Measurements from ENCODE around the gene STK39.
"Not testable (repeated sequence)": the region's sequence is repeated elsewhere in the genome, so short reads cannot be mapped to it uniquely, and the experiment has no call there.

Gene STK39

GRCh38 chr2:168138374-168138773, 109.0 kb downstream of the STK39 start:
- Histone ChIP-seq H3K4me3 (ENCODE audit: low read depth in 1 of 2, low read length in 2 of 2) (no peak overlapping the region), H3K36me3 (ENCODE audit: control insufficient read depth in 1 of 2, insufficient read depth in 2 of 2, low read length in 2 of 2) (peaks cover 0 to 14% of the 10 kb centered on the region in 2 donors), H3K4me1 (ENCODE audit: control insufficient read depth in 1 of 2, insufficient read depth in 2 of 2, low read length in 2 of 2) (no peaks in the 10 kb centered on the region), H3K27me3 (ENCODE audit: low read depth, low read length) (no peaks in the 10 kb centered on the region), H3K9me3 (ENCODE audit: control insufficient read depth in 1 of 2, low read length in 2 of 2) (no peaks in the 10 kb centered on the region), H3K27ac (ENCODE audit: low read length) (no peak overlapping the region)

- Histone ChIP-seq H3K36me3 (ENCODE audit: control insufficient read depth in 1 of 2, insufficient read depth in 2 of 2, low read length in 2 of 2) (peaks cover 0 to 14% of the 10 kb centered on the region in 2 donors), H3K4me3 (ENCODE audit: low read depth in 1 of 2, low read length in 2 of 2) (no peak overlapping the region), H3K9me3 (ENCODE audit: control insufficient read depth in 1 of 2, low read length in 2 of 2) (no peaks in the 10 kb centered on the region), H3K27me3 (ENCODE audit: low read depth, low read length) (no peaks in the 10 kb centered on the region), H3K27ac (ENCODE audit: low read length) (peak overlapping the region; percentile 21), H3K4me1 (ENCODE audit: control insufficient read depth in 1 of 2, insufficient read depth in 2 of 2, low read length in 2 of 2) (no peaks in the 10 kb centered on the region)
These were observed 109.8 kb downstream of the STK39 start for GRCh38 chr2:168137510-168138180.

- Histone ChIP-seq H3K27me3 (ENCODE audit: low read depth, low read length) (no peaks in the 10 kb centered on the region), H3K4me3 (ENCODE audit: low read depth in 1 of 2, low read length in 2 of 2) (no peak overlapping the region), H3K36me3 (ENCODE audit: control insufficient read depth in 1 of 2, insufficient read depth in 2 of 2, low read length in 2 of 2) (peaks cover 0 to 14% of the 10 kb centered on the region in 2 donors), H3K4me1 (ENCODE audit: control insufficient read depth in 1 of 2, insufficient read depth in 2 of 2, low read length in 2 of 2) (no peaks in the 10 kb centered on the region), H3K9me3 (ENCODE audit: control insufficient read depth in 1 of 2, low read length in 2 of 2) (no peaks in the 10 kb centered on the region), H3K27ac (ENCODE audit: low read length) (no peak overlapping the region)
These were observed 110.9 kb downstream of the STK39 start for GRCh38 chr2:168136392-168136977.

GRCh38 chr2:168135630-168136029, 111.8 kb downstream of the STK39 start:
- Histone ChIP-seq H3K4me3 (ENCODE audit: low read depth in 1 of 2, low read length in 2 of 2) (no peak overlapping the region), H3K4me1 (ENCODE audit: control insufficient read depth in 1 of 2, insufficient read depth in 2 of 2, low read length in 2 of 2) (peaks cover 0 to 2% of the 10 kb centered on the region in 2 donors), H3K9me3 (ENCODE audit: control insufficient read depth in 1 of 2, low read length in 2 of 2) (no peaks in the 10 kb centered on the region), H3K27ac (ENCODE audit: low read length) (no peak overlapping the region), H3K27me3 (ENCODE audit: low read depth, low read length) (no peaks in the 10 kb centered on the region), H3K36me3 (ENCODE audit: control insufficient read depth in 1 of 2, insufficient read depth in 2 of 2, low read length in 2 of 2) (peaks cover 0 to 14% of the 10 kb centered on the region in 2 donors)

GRCh38 chr2:168135121-168135520, 112.3 kb downstream of the STK39 start:
- H3K4me3 ChIP-seq (ENCODE audit: low read depth in 1 of 2, low read length in 2 of 2): no peak overlapping the region
- no peak overlapping the region for H3K27ac ChIP-seq (ENCODE audit: low read length)
- H3K4me1 ChIP-seq (ENCODE audit: control insufficient read depth in 1 of 2, insufficient read depth in 2 of 2, low read length in 2 of 2): peaks cover 0 to 5% of the 10 kb centered on the region in 2 donors
- peaks cover 0 to 13% of the 10 kb centered on the region in 2 donors for H3K36me3 ChIP-seq (ENCODE audit: control insufficient read depth in 1 of 2, insufficient read depth in 2 of 2, low read length in 2 of 2)
- no peaks in the 10 kb centered on the region for H3K9me3 ChIP-seq (ENCODE audit: control insufficient read depth in 1 of 2, low read length in 2 of 2)
- no peaks in the 10 kb centered on the region for H3K27me3 ChIP-seq (ENCODE audit: low read depth, low read length)

GRCh38 chr2:168134485-168134884, 112.9 kb downstream of the STK39 start:
- no peak overlapping the region for H3K27ac ChIP-seq (ENCODE audit: low read length)

GRCh38 chr2:168132389-168132788, 115.0 kb downstream of the STK39 start:
- no peak overlapping the region for H3K27ac ChIP-seq (ENCODE audit: low read length)

More at GRCh38 chr2:168134485-168134884, 112.9 kb downstream of the STK39 start:
- H3K9me3 ChIP-seq (ENCODE audit: control insufficient read depth in 1 of 2, low read length in 2 of 2): no peaks in the 10 kb centered on the region
- no peak overlapping the region for H3K4me3 ChIP-seq (ENCODE audit: low read depth in 1 of 2, low read length in 2 of 2)
- H3K36me3 ChIP-seq (ENCODE audit: control insufficient read depth in 1 of 2, insufficient read depth in 2 of 2, low read length in 2 of 2): peaks cover 0 to 7% of the 10 kb centered on the region in 2 donors
- peaks cover 0 to 5% of the 10 kb centered on the region in 2 donors for H3K4me1 ChIP-seq (ENCODE audit: control insufficient read depth in 1 of 2, insufficient read depth in 2 of 2, low read length in 2 of 2)
- H3K27me3 ChIP-seq (ENCODE audit: low read depth, low read length): no peaks in the 10 kb centered on the region

GRCh38 chr2:168130346-168130745, 117.0 kb downstream of the STK39 start:
- H3K36me3 ChIP-seq (ENCODE audit: control insufficient read depth in 1 of 2, insufficient read depth in 2 of 2, low read length in 2 of 2): peaks cover 7 to 19% of the 10 kb centered on the region in 2 donors
- H3K27ac ChIP-seq (ENCODE audit: low read length): no peak overlapping the region
- no peaks in the 10 kb centered on the region for H3K9me3 ChIP-seq (ENCODE audit: control insufficient read depth in 1 of 2, low read length in 2 of 2)
- peaks cover 0 to 5% of the 10 kb centered on the region in 2 donors for H3K4me1 ChIP-seq (ENCODE audit: control insufficient read depth in 1 of 2, insufficient read depth in 2 of 2, low read length in 2 of 2)
- H3K4me3 ChIP-seq (ENCODE audit: low read depth in 1 of 2, low read length in 2 of 2): no peak overlapping the region
- H3K27me3 ChIP-seq (ENCODE audit: low read depth, low read length): no peaks in the 10 kb centered on the region

More at GRCh38 chr2:168132389-168132788, 115.0 kb downstream of the STK39 start:
- Histone ChIP-seq H3K9me3 (ENCODE audit: control insufficient read depth in 1 of 2, low read length in 2 of 2) (no peaks in the 10 kb centered on the region), H3K36me3 (ENCODE audit: control insufficient read depth in 1 of 2, insufficient read depth in 2 of 2, low read length in 2 of 2) (peaks cover 0 to 8% of the 10 kb centered on the region in 2 donors), H3K27me3 (ENCODE audit: low read depth, low read length) (no peaks in the 10 kb centered on the region), H3K4me3 (ENCODE audit: low read depth in 1 of 2, low read length in 2 of 2) (no peak overlapping the region), H3K4me1 (ENCODE audit: control insufficient read depth in 1 of 2, insufficient read depth in 2 of 2, low read length in 2 of 2) (peaks cover 0 to 5% of the 10 kb centered on the region in 2 donors)

GRCh38 chr2:168127371-168127770, 120.0 kb downstream of the STK39 start:
- Histone ChIP-seq H3K9me3 (ENCODE audit: control insufficient read depth in 1 of 2, low read length in 2 of 2) (no peaks in the 10 kb centered on the region), H3K4me3 (ENCODE audit: low read depth in 1 of 2, low read length in 2 of 2) (no peak overlapping the region), H3K36me3 (ENCODE audit: control insufficient read depth in 1 of 2, insufficient read depth in 2 of 2, low read length in 2 of 2) (peaks cover 11 to 19% of the 10 kb centered on the region in 2 donors), H3K27ac (ENCODE audit: low read length) (no peak overlapping the region), H3K27me3 (ENCODE audit: low read depth, low read length) (no peaks in the 10 kb centered on the region), H3K4me1 (ENCODE audit: control insufficient read depth in 1 of 2, insufficient read depth in 2 of 2, low read length in 2 of 2) (peaks cover 0 to 5% of the 10 kb centered on the region in 2 donors)

- not testable (repeated sequence) for H3K4me3 ChIP-seq (ENCODE audit: low read depth in 1 of 2, low read length in 2 of 2); H3K9me3 ChIP-seq (ENCODE audit: control insufficient read depth in 1 of 2, low read length in 2 of 2); H3K4me1 ChIP-seq (ENCODE audit: control insufficient read depth in 1 of 2, insufficient read depth in 2 of 2, low read length in 2 of 2); H3K27ac ChIP-seq (ENCODE audit: low read length); H3K27me3 ChIP-seq (ENCODE audit: low read depth, low read length)
- peaks cover 16 to 19% of the 10 kb centered on the region in 2 donors for H3K36me3 ChIP-seq (ENCODE audit: control insufficient read depth in 1 of 2, insufficient read depth in 2 of 2, low read length in 2 of 2)
These were observed 125.2 kb downstream of the STK39 start for GRCh38 chr2:168122210-168122609.

GRCh38 chr2:168120730-168121129, 126.7 kb downstream of the STK39 start:
- Histone ChIP-seq H3K27ac (ENCODE audit: low read length) (no peak overlapping the region), H3K9me3 (ENCODE audit: control insufficient read depth in 1 of 2, low read length in 2 of 2) (no peaks in the 10 kb centered on the region), H3K27me3 (ENCODE audit: low read depth, low read length) (no peaks in the 10 kb centered on the region), H3K4me3 (ENCODE audit: low read depth in 1 of 2, low read length in 2 of 2) (no peak overlapping the region), H3K4me1 (ENCODE audit: control insufficient read depth in 1 of 2, insufficient read depth in 2 of 2, low read length in 2 of 2) (no peaks in the 10 kb centered on the region), H3K36me3 (ENCODE audit: control insufficient read depth in 1 of 2, insufficient read depth in 2 of 2, low read length in 2 of 2) (peaks cover 6 to 12% of the 10 kb centered on the region in 2 donors)

All from muscle layer of duodenum (tissue), 2 donors.